NCI-H2171 treated with DMSO at 0.1 percent for 48 hours (cell line): ENCODE data around the gene HOXA7.

Experiments used
- DNase-seq: peaks from one replicate; lab custom pipeline; 2025; lab: John Stamatoyannopoulos, UW

The HOXA7 gene

DNA sequence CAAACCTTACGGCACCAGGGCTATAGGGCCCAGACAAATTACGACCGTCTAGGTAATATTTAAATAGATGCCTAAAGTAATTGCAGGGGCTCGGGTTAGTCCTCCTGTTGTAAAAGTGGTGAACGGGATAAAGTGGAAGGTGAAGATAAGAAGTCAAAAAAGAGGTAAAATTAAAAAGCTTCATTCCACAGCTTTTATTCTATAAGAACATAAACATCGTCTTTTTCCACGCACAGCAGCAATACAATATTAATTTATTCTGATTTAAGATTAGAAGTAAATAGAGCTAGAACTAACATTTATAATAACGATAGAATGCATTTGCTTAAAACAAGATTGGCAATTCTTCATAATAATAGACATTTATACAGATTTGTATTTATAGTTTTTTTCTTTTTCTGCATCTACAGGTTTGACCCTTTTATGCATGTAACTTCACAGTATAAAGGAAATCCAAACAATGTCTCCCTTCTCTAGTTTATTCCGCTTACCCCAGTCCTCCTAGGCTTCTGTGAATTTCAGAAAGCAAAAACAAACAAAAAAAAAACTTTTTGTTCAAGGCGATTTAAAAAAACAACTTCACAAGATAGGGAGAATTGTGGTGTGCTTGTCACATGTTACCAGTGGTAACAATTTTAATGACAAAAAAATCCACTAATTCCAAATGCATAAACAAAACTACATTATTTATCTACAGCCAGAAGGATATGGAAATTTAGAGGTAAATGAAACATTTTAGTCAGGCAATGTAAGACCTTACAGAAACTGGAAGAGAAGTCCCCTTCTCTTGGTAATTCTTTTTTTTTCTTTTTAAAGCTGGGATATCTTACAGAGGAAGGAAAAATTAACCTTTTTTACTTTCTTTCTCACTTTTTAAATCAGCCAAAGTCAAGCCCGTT, 14.2 kb upstream of the HOXA7 start:
- DNase-seq = no peak

DNA sequence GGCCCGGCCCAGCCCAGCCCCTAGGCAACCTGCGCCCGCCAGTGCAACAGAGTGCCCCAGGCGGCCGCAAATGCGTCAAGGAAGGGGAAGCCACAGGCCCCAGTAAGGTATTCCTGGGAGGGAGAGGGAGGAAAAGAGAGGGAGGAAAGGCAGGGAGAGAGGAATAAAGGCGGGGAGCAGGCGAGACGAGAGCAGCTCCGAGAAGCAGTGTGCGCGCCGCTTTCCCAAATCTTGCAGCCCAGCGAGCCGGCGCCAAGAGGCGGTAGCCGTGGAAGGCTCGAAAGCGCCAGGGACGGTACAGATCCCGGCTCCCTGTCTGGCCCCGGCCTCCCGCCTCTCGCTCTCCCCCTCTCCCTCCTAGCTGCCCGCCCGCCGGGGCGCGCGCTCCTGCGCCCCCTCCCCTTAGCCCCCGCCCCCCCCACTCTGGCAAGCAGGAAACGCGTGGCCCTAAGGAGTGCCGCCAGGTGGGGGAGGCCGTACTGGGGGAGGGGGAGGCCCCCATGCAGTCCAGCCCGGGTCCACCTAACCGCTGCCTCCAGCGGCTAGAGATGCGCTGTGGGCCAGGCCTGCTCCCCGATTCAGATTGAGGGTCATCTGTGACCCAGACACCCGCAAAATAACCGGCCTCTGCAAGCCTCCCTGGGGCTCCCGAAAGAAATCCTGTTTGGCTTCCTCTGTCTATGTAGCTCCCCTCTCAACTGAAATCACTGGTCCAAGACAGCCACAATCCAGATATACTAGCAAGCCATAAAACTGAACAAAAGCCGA, 13.4 kb upstream of the HOXA7 start:
- peak; percentile 56 for DNase-seq

GRCh38 chr7:27168265-27168947, 11.9 kb upstream of the HOXA7 start:
- peak; percentile 68 for DNase-seq

- no peak for DNase-seq
Measured at GRCh38 chr7:27167916-27168264, 11.4 kb upstream of the HOXA7 start.

- DNase-seq = no peak
Measured at GRCh38 chr7:27166531-27167505, 10.3 kb upstream of the HOXA7 start.

- no peak for DNase-seq
Measured at GRCh38 chr7:27165996-27166530, 9.6 kb upstream of the HOXA7 start.

DNA sequence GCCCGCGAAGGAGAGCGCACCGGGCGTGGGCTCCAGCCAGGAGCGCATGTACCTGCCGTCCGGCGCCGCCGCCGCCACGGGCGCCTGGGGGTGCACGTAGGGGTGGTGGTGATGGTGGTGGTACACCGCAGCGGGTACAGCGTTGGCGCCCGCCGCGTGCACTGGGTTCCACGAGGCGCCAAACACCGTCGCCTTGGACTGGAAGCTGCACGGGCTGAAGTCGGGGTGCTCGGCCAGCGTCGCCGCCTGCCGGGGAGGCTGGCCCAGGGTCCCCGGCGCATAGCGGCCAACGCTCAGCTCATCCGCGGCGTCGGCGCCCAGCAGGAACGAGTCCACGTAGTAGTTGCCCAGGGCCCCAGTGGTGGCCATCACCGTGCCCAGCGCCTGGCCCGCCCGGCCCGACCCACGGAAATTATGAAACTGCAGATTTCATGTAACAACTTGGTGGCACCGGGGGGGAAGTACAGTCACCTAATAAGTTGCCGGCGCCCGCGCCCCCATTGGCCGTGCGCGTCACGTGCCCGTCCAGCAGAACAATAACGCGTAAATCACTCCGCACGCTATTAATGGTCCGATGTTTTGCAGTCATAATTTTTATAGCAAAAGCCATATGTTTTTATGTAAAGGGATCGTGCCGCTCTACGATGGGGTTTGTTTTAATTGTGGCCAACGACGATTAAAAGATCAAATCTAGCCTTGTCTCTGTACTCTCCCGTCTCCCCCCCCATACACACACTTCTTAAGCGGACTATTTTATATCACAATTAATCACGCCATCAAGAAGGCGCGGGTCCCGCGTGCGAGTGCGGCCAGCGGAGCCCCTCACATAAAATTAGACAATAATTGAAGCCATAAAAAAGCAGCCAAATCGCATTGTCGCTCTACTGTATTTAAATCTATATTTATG, 8.9 kb upstream of the HOXA7 start, which contains the start of gene HOXA9:
TSS of gene HOXA9 (minus strand) at position 449 of the 907 bp plus-strand sequence. CDS start at position 369, 80 bp downstream.
- no peak for DNase-seq

GRCh38 chr7:27164367-27165088, 8.1 kb upstream of the HOXA7 start:
- DNase-seq = no peak

DNA sequence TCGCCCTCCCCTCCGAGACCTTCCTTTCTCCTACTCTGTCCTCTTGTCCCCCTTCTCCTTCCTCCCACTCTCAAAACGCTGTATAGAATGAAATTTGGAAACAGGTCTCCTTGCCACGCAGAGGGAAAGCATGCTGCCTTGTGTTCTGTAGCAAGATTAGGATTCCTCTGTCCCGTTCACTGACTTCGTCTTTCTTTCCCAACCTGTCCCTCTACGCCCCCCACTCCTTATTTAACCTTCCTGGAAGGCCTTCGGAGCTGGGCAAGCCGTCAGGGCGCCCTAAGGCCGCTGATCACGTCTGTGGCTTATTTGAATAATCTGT, 7.5 kb upstream of the HOXA7 start:
- DNase-seq = no peak

DNA sequence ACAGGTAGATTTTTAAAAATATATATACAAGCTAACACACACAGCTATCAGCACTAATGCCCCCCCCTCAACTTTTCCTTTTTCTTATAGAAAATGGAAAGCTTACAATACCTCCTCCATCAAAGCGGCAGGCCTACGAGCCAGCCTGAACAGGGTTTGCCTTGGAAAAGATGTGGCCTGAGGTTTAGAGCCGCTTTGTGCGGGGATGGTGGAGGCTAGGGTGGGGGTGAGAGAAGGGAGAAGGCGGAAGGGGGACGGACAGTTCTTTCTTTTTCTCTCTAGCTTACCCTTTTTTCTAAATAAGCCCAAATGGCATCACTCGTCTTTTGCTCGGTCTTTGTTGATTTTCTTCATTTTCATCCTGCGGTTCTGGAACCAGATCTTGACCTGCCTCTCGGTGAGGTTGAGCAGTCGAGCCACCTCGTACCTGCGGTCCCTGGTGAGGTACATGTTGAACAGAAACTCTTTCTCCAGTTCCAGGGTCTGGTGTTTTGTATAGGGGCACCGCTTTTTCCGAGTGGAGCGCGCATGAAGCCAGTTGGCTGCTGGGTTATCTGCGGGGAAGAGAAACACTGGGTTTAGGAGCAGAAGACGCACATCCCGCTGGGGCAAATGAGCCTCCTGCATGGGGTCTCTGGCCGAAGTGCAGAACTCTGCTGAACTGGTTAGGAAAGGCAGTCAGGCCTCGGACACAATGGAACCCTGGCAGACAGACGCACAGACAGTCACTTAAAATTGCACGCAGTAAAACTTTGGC, 7.0 kb upstream of the HOXA7 start:
- no peak for DNase-seq

DNA sequence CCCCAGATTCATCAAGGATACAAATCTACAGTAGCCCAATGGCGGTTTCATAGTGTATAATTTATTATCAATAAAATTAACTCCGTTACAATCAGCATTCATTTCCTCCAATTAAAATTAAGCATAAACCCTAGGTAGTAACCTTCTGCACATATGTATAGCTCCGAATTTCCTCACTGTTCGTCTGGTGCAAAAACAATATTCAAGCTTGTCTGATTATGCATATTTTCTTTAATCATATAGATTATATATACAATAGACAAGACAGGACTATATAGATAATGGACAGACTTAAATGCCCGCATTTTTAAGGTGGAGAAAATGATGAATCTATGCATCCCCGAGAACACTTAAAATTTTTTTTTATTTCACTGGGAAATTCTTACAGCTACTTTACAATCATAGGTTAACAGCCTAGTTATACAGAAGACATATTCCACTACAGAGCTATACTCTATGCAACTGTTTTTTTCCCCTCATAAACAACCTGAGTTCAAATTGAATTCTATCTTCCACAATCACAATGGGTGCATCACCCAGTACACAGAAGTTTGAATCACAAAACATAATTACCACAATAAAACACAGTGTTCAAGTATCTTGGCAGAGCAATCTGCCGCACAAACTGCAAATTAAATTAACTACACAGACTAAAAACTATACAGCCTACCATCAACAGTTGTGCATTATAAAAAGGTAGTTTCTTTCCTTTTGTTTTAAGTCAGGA, 6.2 kb upstream of the HOXA7 start:
- no peak for DNase-seq

DNA sequence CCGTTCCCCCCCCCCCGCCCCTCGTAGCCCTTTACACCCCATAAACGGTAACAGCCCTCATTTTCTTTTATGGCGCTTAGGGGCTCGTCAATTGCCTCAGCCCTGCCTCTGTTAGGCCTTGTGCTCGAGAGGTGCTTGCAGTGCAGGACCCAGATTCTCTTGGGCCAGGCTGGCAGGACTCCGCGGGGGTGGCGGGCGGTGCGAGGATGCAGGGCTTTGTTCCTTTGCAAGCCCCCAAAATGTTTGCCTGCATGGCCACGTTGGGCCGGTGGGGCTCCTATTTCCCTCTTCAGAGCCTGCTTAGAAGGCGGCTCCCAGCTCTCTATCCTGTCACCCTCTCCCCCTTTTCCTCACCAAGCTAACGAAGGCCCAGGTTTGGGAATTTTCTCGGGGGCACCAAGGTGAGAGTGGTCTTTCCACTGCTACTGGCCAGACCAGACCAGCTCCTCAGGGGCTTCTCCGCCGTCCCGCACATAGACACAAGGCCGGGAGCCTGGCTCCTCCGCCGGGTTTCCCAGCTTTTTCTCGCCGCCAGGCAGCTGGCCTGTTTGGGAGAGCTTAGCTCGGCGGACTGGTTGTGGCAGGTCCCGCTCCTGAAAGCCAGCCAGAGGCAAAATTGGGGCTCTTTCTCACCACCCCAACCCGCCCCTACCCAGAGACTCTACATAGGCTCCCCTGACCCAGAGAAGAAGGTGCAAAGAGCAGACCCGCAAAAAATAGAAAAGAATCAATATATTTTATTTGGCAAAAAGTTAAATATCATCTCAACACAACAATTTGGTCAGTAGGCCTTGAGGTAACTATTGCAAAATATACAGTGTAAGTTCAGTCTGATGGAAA, 5.5 kb upstream of the HOXA7 start:
- no peak for DNase-seq

GRCh38 chr7:27161214-27161720, 4.8 kb upstream of the HOXA7 start:
- DNase-seq = no peak

- peak; percentile 83 for DNase-seq
Measured at GRCh38 chr7:27160546-27161213, 4.2 kb upstream of the HOXA7 start.

DNA sequence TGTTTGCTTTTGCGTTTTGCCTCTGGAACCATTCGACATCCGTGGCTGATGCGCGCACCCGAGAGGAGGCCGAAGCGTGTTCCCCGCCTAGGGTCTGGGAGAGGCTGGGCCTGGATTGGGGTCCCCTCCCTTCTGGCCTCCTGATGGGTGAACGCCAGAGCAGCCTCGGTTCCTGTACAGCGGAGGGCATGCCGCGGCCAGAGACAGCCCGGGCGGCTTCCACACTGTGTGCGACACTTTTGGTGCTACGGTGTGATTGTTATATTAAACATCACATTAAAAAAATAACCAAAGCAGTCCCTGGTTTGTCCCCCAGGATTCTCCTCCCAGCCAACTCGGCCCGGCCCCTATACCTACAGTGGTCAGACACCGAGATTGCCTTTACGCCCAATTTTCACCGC, 3.7 kb upstream of the HOXA7 start:
- no peak for DNase-seq
